NCI-H526 treated with DMSO at 0.1 percent for 48 hours (cell line): ENCODE data around the gene RBFOX1.

Source experiments
- DNase-seq: peaks from one replicate; lab custom pipeline; 2025; lab: John Stamatoyannopoulos, UW

The RBFOX1 gene

GRCh38 chr16:7334801-7335560 is 2.3 kb downstream of the RBFOX1 start:
- DNase-seq: no peak

GRCh38 chr16:7335991-7336634 is 3.5 kb downstream of the RBFOX1 start:
- no peak for DNase-seq

GRCh38 chr16:7336742-7337141 is 4.1 kb downstream of the RBFOX1 start:
- DNase-seq: no peak

GRCh38 chr16:7338826-7339225 is 6.2 kb downstream of the RBFOX1 start:
- no peak for DNase-seq

GRCh38 chr16:7339700-7340099 is 7.1 kb downstream of the RBFOX1 start:
- DNase-seq: no peak

GRCh38 chr16:7340938-7341337 is 8.3 kb downstream of the RBFOX1 start:
- DNase-seq: no peak

- no peak for DNase-seq
Measured at GRCh38 chr16:7342598-7342997, 10.0 kb downstream of the RBFOX1 start.

- no peak for DNase-seq
Measured at GRCh38 chr16:7343243-7343642, 10.6 kb downstream of the RBFOX1 start.

GRCh38 chr16:7344830-7345780 is 12.5 kb downstream of the RBFOX1 start:
- DNase-seq: no peak

- DNase-seq: no peak
Measured at GRCh38 chr16:7350806-7351205, 18.2 kb downstream of the RBFOX1 start.

- no peak for DNase-seq
Measured at GRCh38 chr16:7351610-7352510, 19.2 kb downstream of the RBFOX1 start.

- no peak for DNase-seq
Measured at GRCh38 chr16:7355758-7356157, 23.1 kb downstream of the RBFOX1 start.

GRCh38 chr16:7361416-7362129 is 28.9 kb downstream of the RBFOX1 start:
- DNase-seq: no peak

GRCh38 chr16:7362231-7362630 is 29.6 kb downstream of the RBFOX1 start:
- no peak for DNase-seq

GRCh38 chr16:7363422-7364417 is 31.1 kb downstream of the RBFOX1 start:
- no peak for DNase-seq

GRCh38 chr16:7366041-7366440 is 33.4 kb downstream of the RBFOX1 start:
- no peak for DNase-seq

GRCh38 chr16:7366993-7367880 is 34.6 kb downstream of the RBFOX1 start:
- DNase-seq: no peak

- no peak for DNase-seq
Measured at GRCh38 chr16:7369204-7369603, 36.6 kb downstream of the RBFOX1 start.

- DNase-seq: no peak
Measured at GRCh38 chr16:7372095-7372494, 39.5 kb downstream of the RBFOX1 start.
